PFSK-1 (cell line): Measurements from ENCODE around the gene SH3BGRL2.

ENCODE experiments used
- POLR2AphosphoS5 ChIP-seq: IDR thresholded peaks from 2 replicates; pipeline ENCODE4 v1.6.1; 2012; ENCODE audit warnings: low read depth, mild to moderate bottlenecking, control low read depth, low read length, moderate library complexity
- REST ChIP-seq, 2 experiments: IDR thresholded peaks; 2 replicates each; pipeline versions ENCODE4 v1.6.1 to v1.8.0; 2011 to 2012; ENCODE audit warnings: low read depth in 2 of 2, low read length in 2 of 2, control low read depth in 1 of 2, inconsistent platforms in 1 of 2, mild to moderate bottlenecking in 1 of 2, moderate library complexity in 1 of 2; ENCODE audit not compliant: insufficient read depth in 1 of 2
- SIN3A ChIP-seq: IDR thresholded peaks from 2 replicates; pipeline ENCODE4 v1.6.1; 2012; ENCODE audit warnings: mild to moderate bottlenecking, low read length, moderate library complexity, borderline replicate concordance; ENCODE audit not compliant: insufficient read depth
- TAF1 ChIP-seq: IDR thresholded peaks from 2 replicates; pipeline ENCODE4 v1.6.1; 2012; ENCODE audit warnings: low read length, control low read depth, borderline replicate concordance; ENCODE audit not compliant: insufficient read depth

- TF ChIP-seq TAF1 (no peak), REST (IDR thresholded peaks at IDR 0.05; ENCODE audit: insufficient read depth in 1 of 2, low read depth in 2 of 2, low read length in 2 of 2) (no peak), POLR2AphosphoS5 (no peak), SIN3A (no peak)
These were observed 76.5 kb downstream of the SH3BGRL2 start for GRCh38 chr6:79707621-79708020.
